Osteocyte (in vitro differentiated cells): ENCODE data around the gene NXPH1. TPM values are rescaled to one million over a fixed set of nuclear protein-coding genes. Genes with fewer than 3 reads are reported as not detected.

Source experiments
- DNase-seq: peaks from one replicate; pipeline ENCODE4 v3.0.0; 2021; ENCODE audit warnings: mixed read lengths; ENCODE audit not compliant: unreplicated experiment; ENCODE audit errors: extremely low spot score
- H3K27ac Mint-ChIP-seq: one replicate; pipeline ENCODE4 v1.8.0; 2021; ENCODE audit warnings: mild to moderate bottlenecking, mixed read lengths; ENCODE audit not compliant: unreplicated experiment
- H3K27me3 Mint-ChIP-seq: one replicate; pipeline ENCODE4 v1.8.0; 2021; ENCODE audit warnings: mixed read lengths; ENCODE audit not compliant: unreplicated experiment
- H3K36me3 Mint-ChIP-seq: one replicate; pipeline ENCODE4 v1.8.0; 2021; ENCODE audit warnings: mixed read lengths; ENCODE audit not compliant: unreplicated experiment
- H3K4me1 Mint-ChIP-seq: one replicate; pipeline ENCODE4 v1.8.0; 2021; ENCODE audit warnings: mixed read lengths; ENCODE audit not compliant: unreplicated experiment
- H3K4me3 Mint-ChIP-seq: one replicate; pipeline ENCODE4 v1.8.0; 2021; ENCODE audit warnings: mild to moderate bottlenecking, moderate library complexity, mixed read lengths; ENCODE audit not compliant: unreplicated experiment
- H3K9me3 Mint-ChIP-seq: one replicate; pipeline ENCODE4 v1.8.0; 2021; ENCODE audit warnings: mixed read lengths; ENCODE audit not compliant: unreplicated experiment
- CTCF ChIP-seq: fragments of 200-600 bp; sonication (generic); IDR thresholded peaks from 2 replicates; pipeline ENCODE4 v1.5.0; 2021; ENCODE audit warnings: antibody characterized with exemption, mild to moderate bottlenecking, moderate library complexity
- total RNA-seq: library from RNA; stranded (reverse); gene quantifications from 2 replicates; pipeline ENCODE4 v1.2.1, GENCODE V29; 2021

Gene NXPH1
- total RNA-seq, 1 donor from 2014 or later = not detected

GRCh38 chr7:8761731-8762130 is 328.3 kb downstream of the NXPH1 start:
- H3K27me3 Mint-ChIP-seq = no peaks in the 10 kb centered on the region

GRCh38 chr7:8762803-8763202 is 329.4 kb downstream of the NXPH1 start:
- no peak overlapping the region for H3K27ac Mint-ChIP-seq
- no peak for TF ChIP-seq CTCF
- H3K4me3 Mint-ChIP-seq = no peak overlapping the region
- DNase-seq = no peak
- no peaks in the 10 kb centered on the region for H3K4me1 Mint-ChIP-seq
- H3K27me3 Mint-ChIP-seq = no peaks in the 10 kb centered on the region
- no peaks in the 10 kb centered on the region for H3K36me3 Mint-ChIP-seq
- no peaks in the 10 kb centered on the region for H3K9me3 Mint-ChIP-seq

More at GRCh38 chr7:8761731-8762130, 328.3 kb downstream of the NXPH1 start:
- DNase-seq = no peak
- no peak overlapping the region for H3K27ac Mint-ChIP-seq
- H3K36me3 Mint-ChIP-seq = no peaks in the 10 kb centered on the region
- TF ChIP-seq CTCF = no peak
- H3K4me1 Mint-ChIP-seq = no peaks in the 10 kb centered on the region
- no peaks in the 10 kb centered on the region for H3K9me3 Mint-ChIP-seq
- H3K4me3 Mint-ChIP-seq = no peak overlapping the region

GRCh38 chr7:8765374-8765773 is 332.0 kb downstream of the NXPH1 start:
- Mint-ChIP-seq H3K36me3 (no peaks in the 10 kb centered on the region), H3K4me3 (no peak overlapping the region), H3K9me3 (no peaks in the 10 kb centered on the region), H3K27ac (no peak overlapping the region), H3K4me1 (no peaks in the 10 kb centered on the region), H3K27me3 (no peaks in the 10 kb centered on the region)
- no peak for TF ChIP-seq CTCF
- no peak for DNase-seq

DNA sequence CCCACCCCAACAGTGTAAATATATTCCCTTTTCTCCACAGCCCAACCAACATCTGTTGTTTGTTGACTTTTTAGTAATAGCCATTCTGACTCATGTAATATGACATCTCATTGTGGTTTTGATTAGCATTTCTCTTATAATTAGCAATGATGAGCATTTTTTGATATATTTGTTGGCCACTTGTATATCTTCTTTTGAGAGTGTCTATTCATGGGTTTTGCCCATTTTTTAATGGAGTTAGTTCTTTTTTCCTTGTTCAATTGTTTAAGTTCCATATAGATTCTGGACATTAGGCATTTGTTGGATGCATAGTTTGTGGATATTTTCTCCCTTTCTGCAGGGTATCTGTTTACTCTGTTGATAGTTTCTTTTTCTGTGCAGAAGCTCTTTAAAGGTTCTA is 340.1 kb downstream of the NXPH1 start:
- no peak overlapping the region for H3K4me3 Mint-ChIP-seq
- H3K27me3 Mint-ChIP-seq = peaks cover 2% of the 10 kb centered on the region
- no peaks in the 10 kb centered on the region for H3K4me1 Mint-ChIP-seq
- DNase-seq = no peak
- peaks cover 14% of the 10 kb centered on the region for H3K9me3 Mint-ChIP-seq
- TF ChIP-seq CTCF = no peak
- H3K36me3 Mint-ChIP-seq = no peaks in the 10 kb centered on the region
- no peak overlapping the region for H3K27ac Mint-ChIP-seq

GRCh38 chr7:8778459-8778858 is 345.1 kb downstream of the NXPH1 start:
- Mint-ChIP-seq H3K36me3 (no peaks in the 10 kb centered on the region), H3K4me1 (no peaks in the 10 kb centered on the region), H3K9me3 (peaks cover 8% of the 10 kb centered on the region), H3K27ac (no peak overlapping the region), H3K27me3 (no peaks in the 10 kb centered on the region), H3K4me3 (no peak overlapping the region)
- TF ChIP-seq CTCF = no peak
- DNase-seq = no peak
